ENCODE data around the gene IPO4. TPM values are rescaled to one million over a fixed set of nuclear protein-coding genes. Genes with fewer than 3 reads are reported as not detected.

Gene IPO4
- total RNA-seq, 1 experiment from 2014 or later, result 102 TPM

GRCh38 chr14:24212924-24213865 lies 24.6 kb upstream of the IPO4 start, which contains the start of gene CHMP4A:
Gene CHMP4A, minus strand, starts transcription at chr14:24213488. Its CDS starts 49 bp downstream, at chr14:24213439.
- Histone ChIP-seq H3K27me3 (ENCODE audit: insufficient read depth, low read length) (no peaks in the 10 kb centered on the region), H3K4me1 (ENCODE audit: control insufficient read depth in 1 of 2, insufficient read depth in 2 of 2, low read length in 2 of 2) (peaks cover 22 to 29% of the 10 kb centered on the region in 2 experiments), H3K9me2 (ENCODE audit: insufficient read depth) (no peaks in the 10 kb centered on the region), H4K20me1 (ENCODE audit: insufficient read depth) (no peaks in the 10 kb centered on the region), H3K36me3 (ENCODE audit: control insufficient read depth in 1 of 2, insufficient read depth in 2 of 2, low read length in 2 of 2) (peaks cover 9 to 18% of the 10 kb centered on the region in 2 experiments; a peak in 2 of 4 replicates), H3K9me3 (ENCODE audit: control insufficient read depth in 1 of 2, insufficient read depth in 1 of 2, low read depth in 1 of 2, low read length in 2 of 2) (no peaks in the 10 kb centered on the region), H3K9ac (ENCODE audit: low read length) (peak within 1 kb of the TSS; percentile 96), H3K79me2 (ENCODE audit: insufficient read depth, low read length) (peaks cover 11% of the 10 kb centered on the region; the same call in 1 of the 2 replicates), H3K4me3 (replicated peaks in 1 of 2; ENCODE audit: low read depth in 1 of 2, low read length in 2 of 2) (peak within 1 kb of the TSS; percentile 51 to 89), H3K27ac (ENCODE audit: low read depth, low read length) (peak within 1 kb of the TSS; percentile 96), H3K4me2 (ENCODE audit: low read length) (peak within 1 kb of the TSS; percentile 87), H2AFZ (ENCODE audit: low read depth, low read length, poor library complexity, severe bottlenecking) (no peak within 1 kb of the TSS)
- peak; percentile 89 for ATAC-seq
- CTCF ChIA-PET, result interaction anchor here (0.6 to 2.6 kb wide), 7 partner anchors 29 to 155 kb away, joined by 3 to 9 read pairs (median 4); partner anchors contain the start of genes CIDEB, IRF9 and TINF2
- intact Hi-C loops (cut with micrococcal nuclease), result loop anchor here (5.0 to 10.0 kb wide), 2 partner anchors 101 to 222 kb away; partner anchors contain the start of genes DCAF11 and NRL
- BruUV-seq (replicated peaks), result no TSS peak
- RAD21 ChIA-PET (ENCODE audit: low non-redundant PET in 1 of 2, low total read pairs in 2 of 2, uncharacterized antibody in 2 of 2, unreplicated experiment in 2 of 2), result interaction anchor here in 1 of 2 experiments (1.0 kb wide), 1 partner anchor 30 kb away, joined by 3 read pairs; the partner anchor contains the start of gene TINF2
- peak; percentile 95 for DNase-seq (ENCODE audit: low read depth, low spot score)
- POLR2A ChIA-PET, result interaction anchor here (0.7 to 1.5 kb wide), 10 partner anchors 13 to 218 kb away, joined by 3 to 8 read pairs (median 4); partner anchors contain the start of genes DHRS1, IPO4, IRF9 and NOP9
- TF ChIP-seq ATF3 (IDR thresholded peaks at IDR 0.05) (no peak), RAD21 (IDR thresholded peaks at IDR 0.05; ENCODE audit: low read depth) (no peak), CBX3 (IDR thresholded peaks at IDR 0.05; ENCODE audit: low read depth) (no peak), ELF1 (IDR thresholded peaks at IDR 0.05; ENCODE audit: borderline replicate concordance, low read depth) (peak; percentile 95), TCF7L2 (IDR thresholded peaks at IDR 0.05; ENCODE audit: borderline replicate concordance, extremely low read depth, insufficient read depth, insufficient read length) (no peak), ZBTB33 (IDR thresholded peaks at IDR 0.05; ENCODE audit: extremely low read depth, insufficient replicate concordance, low read length) (peak; percentile 85), MAX (IDR thresholded peaks at IDR 0.05) (peak; percentile 89), CEBPB (IDR thresholded peaks at IDR 0.05; ENCODE audit: low read depth) (no peak), ZFX (IDR thresholded peaks at IDR 0.05) (no peak), YY1 (IDR thresholded peaks at IDR 0.05; ENCODE audit: extremely low read depth, insufficient replicate concordance, low read depth, low read length) (no peak), EZH2 (IDR thresholded peaks at IDR 0.05) (no peak), REST (IDR thresholded peaks at IDR 0.05; ENCODE audit: low read depth) (no peak), JUND (IDR thresholded peaks at IDR 0.05) (no peak; the same call in 1 of the 2 replicates), POLR2AphosphoS5 (IDR thresholded peaks at IDR 0.05; ENCODE audit: low read depth, low read length) (peak; percentile 90), SP1 (IDR thresholded peaks at IDR 0.05; ENCODE audit: low read depth) (peak; percentile 93), FOSL1 (IDR thresholded peaks at IDR 0.05; ENCODE audit: low read depth) (no peak), SRF (IDR thresholded peaks at IDR 0.05; ENCODE audit: low read depth) (peak; percentile 82), ZNF274 (IDR thresholded peaks at IDR 0.05; ENCODE audit: low read depth, low read length) (no peak), POLR2A (IDR thresholded peaks at IDR 0.05; ENCODE audit: borderline replicate concordance, extremely low read depth, insufficient read depth, insufficient read length) (peak; percentile 77)
